Ascending aorta (tissue), 2 donors: ENCODE results near the gene SP4. TPM values are rescaled to one million over a fixed set of nuclear protein-coding genes. Genes with fewer than 3 reads are reported as not detected.

Experiments
- DNase-seq, 2 donors: peaks; one replicate each; pipeline ENCODE4 v3.0.0-alpha.2; 2019; ENCODE audit warnings: low spot score in 2 of 2
- H3K27ac ChIP-seq, 2 donors: fragments of 200-600 bp; sonication (generic); one replicate each; pipeline ENCODE4 v1.5.1; 2016 to 2017; ENCODE audit warnings: mild to moderate bottlenecking in 1 of 2
- H3K27me3 ChIP-seq: fragments of 200-600 bp; sonication (generic); one replicate; pipeline ENCODE4 v1.5.1; 2017
- H3K36me3 ChIP-seq, 2 donors: fragments of 200-600 bp; sonication (generic); one replicate each; pipeline ENCODE4 v1.5.1; 2016
- H3K4me1 ChIP-seq, 2 donors: fragments of 200-600 bp; sonication (generic); one replicate each; pipeline ENCODE4 v1.5.1; 2016 to 2017; ENCODE audit warnings: mild to moderate bottlenecking in 1 of 2
- H3K4me3 ChIP-seq, 2 donors: fragments of 200-600 bp; sonication (generic); one replicate each; pipeline ENCODE4 v1.5.1; 2016 to 2017; ENCODE audit warnings: mild to moderate bottlenecking in 1 of 2
- H3K9me3 ChIP-seq, 2 donors: fragments of 200-600 bp; sonication (generic); one replicate each; pipeline ENCODE4 v1.5.1; 2016
- CTCF ChIP-seq, 3 experiments: fragments of 200-600 bp in 2 of 3; fragments of 450-650 bp in 1 of 3; sonication (generic) in 2 of 3; IDR thresholded peaks; one replicate each; pipeline ENCODE4 v1.5.1; 2016 to 2019; ENCODE audit warnings: antibody characterized with exemption in 3 of 3, mild to moderate bottlenecking in 1 of 3, moderate library complexity in 1 of 3
- intact Hi-C: fragments of 100-400 bp; cut with DNase I; formaldehyde crosslinking; loops from one replicate; pipeline ENCODE4 v1.15.1; 2023
- total RNA-seq: library from RNA; depleted of rRNA; stranded (reverse); fragments of >200 nt; gene quantifications from one replicate; pipeline ENCODE4 v1.1.0, GENCODE V29; 2016

SP4 gene
- total RNA-seq, 1 donor from 2014 or later = 2.9 TPM

- Histone ChIP-seq H3K27ac (no peak overlapping the region), H3K27me3 (no peaks in the 10 kb centered on the region), H3K36me3 (no peaks in the 10 kb centered on the region), H3K4me1 (no peaks in the 10 kb centered on the region), H3K9me3 (no peaks in the 10 kb centered on the region), H3K4me3 (no peak overlapping the region)
- intact Hi-C loops = no loop called here
- DNase-seq = no peak
- TF ChIP-seq CTCF (IDR thresholded peaks at IDR 0.05) = no peak
These were observed 122.2 kb downstream of the SP4 start for GRCh38 chr7:21550076-21550475.

DNA sequence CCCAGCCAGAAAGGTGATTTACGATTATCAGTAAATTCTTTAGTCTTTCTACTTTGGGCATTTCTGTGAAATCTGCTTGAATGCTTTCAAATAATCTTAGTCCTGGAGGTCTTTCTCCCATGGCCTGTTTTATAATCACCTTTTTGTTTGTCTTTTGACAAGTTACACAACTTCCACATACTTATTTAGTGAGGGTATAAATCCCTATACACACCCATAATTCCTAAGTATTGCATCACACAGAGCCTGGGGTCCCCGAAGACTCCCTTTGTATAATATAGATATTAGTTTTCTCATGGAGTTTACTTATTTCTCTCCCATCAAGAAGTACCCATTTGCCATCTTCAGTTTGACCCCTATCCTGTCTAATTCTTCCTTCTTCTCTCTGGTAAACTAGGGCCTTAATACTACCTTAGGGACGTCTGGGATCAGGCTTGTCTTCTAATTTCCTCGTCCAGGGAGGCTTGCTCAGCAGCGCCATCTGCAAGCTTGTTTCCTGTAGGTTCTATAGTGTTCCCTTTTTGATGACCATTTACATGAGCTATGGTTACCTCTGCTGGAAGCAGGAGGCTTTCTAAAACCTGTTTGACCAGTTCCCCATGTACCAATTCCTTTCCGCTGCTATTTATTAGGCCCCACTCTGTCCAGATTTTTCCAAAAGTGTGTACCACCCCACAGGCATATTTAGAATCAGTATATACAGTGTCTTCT, 123.1 kb downstream of the SP4 start:
- no peak overlapping the region for H3K27ac ChIP-seq
- TF ChIP-seq CTCF (IDR thresholded peaks at IDR 0.05) = no peak
- H3K4me3 ChIP-seq = no peak overlapping the region
- H3K4me1 ChIP-seq = no peaks in the 10 kb centered on the region
- H3K27me3 ChIP-seq = no peaks in the 10 kb centered on the region
- intact Hi-C loops = no loop called here
- H3K9me3 ChIP-seq = no peaks in the 10 kb centered on the region
- H3K36me3 ChIP-seq = no peaks in the 10 kb centered on the region
- DNase-seq = no peak

DNA sequence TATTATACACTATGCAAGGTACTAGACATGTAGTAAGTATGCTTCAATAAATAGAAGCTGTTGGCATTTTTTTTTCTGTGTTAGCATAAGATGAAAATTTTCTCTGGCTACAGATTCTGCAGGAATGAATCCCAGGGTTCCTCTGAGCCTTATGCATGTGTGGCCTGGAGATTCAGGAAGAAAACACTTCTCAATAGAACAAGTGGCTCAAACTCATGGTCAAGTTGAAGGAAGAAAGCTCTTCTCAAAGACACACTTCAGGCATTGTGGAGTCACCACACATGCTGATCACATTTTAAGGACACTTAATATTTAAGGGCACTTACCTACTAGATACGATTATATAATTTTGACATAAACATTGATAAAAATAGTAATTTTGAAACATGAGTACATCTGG, 134.5 kb downstream of the SP4 start:
- intact Hi-C loops = no loop called here
- no peaks in the 10 kb centered on the region for H3K36me3 ChIP-seq
- no peak for TF ChIP-seq CTCF (IDR thresholded peaks at IDR 0.05)
- no peaks in the 10 kb centered on the region for H3K4me1 ChIP-seq
- H3K9me3 ChIP-seq = no peaks in the 10 kb centered on the region
- no peak for DNase-seq
- H3K27me3 ChIP-seq = no peaks in the 10 kb centered on the region
- H3K4me3 ChIP-seq = no peak overlapping the region
- no peak overlapping the region for H3K27ac ChIP-seq

Other genes starting within 250 kb of the SP4 start
- gene DNAH11, start 115.0 kb downstream of the SP4 start, total RNA-seq = 0.75 TPM